Measurements from ENCODE around the gene CHD1L.
"Not testable (repeated sequence)": the region's sequence is repeated elsewhere in the genome, so short reads cannot be mapped to it uniquely, and the experiment has no call there.

CHD1L gene

DNA sequence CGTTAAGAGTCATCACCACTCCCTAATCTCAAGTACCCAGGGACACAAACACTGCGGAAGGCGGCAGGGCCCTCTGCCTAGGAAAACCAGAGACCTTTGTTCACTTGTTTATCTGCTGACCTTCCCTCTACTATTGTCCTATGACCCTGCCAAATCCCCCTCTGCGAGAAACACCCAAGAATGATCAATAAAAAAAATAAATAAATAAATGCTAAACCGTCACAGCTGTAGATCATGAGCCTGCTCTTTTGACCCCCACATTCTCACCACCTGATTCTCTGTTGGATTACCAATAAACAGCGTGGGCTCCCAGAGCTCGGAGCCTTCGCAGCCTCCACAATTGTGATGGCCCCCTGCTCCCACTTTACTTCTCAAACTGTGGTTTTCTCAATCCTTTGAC lies 8.6 kb upstream of the CHD1L start:
- DNase-seq (ENCODE audit: low read depth): not testable (repeated sequence)

DNA sequence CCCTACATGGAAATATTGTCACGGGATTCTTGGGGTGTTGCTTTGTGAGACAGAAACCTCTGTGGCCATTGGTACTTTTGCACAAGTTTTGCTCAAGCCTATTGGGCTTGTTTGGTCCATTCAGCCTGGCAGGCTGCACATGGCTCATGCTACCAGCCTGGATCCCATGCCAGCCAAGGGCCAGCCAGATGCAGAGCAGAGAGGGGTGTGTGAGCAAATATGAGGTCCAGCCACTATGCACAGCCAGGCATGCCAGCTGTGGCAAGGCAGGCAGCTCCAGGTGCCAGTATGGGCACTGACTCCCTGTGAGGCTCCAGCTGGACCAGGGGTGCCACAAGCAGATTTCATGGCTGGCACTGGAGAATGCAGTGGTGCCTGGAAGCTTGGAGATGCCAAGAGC lies 6.7 kb upstream of the CHD1L start:
- DNase-seq (ENCODE audit: low read depth): no peak

DNA sequence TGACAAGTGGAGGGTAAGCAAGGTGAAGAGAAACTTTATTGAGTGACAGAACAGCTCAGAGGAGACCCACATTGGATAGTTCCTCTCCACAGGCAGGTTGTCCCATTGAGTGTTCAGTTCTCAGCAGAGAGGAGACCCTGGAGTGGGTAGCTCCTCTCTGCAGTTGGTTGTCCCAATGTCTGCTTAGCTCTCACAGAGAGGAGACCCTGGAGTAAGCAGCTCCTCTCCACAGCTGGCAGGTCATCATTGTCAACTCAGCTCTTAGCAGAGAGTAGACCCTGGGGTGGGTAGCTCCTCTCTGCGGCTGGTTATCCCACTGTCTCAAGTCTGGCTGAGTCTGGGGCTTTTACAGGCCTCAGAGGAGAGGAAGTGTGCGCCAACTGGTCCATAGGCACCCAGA lies 6.0 kb upstream of the CHD1L start:
- DNase-seq (ENCODE audit: low read depth): no peak

DNA sequence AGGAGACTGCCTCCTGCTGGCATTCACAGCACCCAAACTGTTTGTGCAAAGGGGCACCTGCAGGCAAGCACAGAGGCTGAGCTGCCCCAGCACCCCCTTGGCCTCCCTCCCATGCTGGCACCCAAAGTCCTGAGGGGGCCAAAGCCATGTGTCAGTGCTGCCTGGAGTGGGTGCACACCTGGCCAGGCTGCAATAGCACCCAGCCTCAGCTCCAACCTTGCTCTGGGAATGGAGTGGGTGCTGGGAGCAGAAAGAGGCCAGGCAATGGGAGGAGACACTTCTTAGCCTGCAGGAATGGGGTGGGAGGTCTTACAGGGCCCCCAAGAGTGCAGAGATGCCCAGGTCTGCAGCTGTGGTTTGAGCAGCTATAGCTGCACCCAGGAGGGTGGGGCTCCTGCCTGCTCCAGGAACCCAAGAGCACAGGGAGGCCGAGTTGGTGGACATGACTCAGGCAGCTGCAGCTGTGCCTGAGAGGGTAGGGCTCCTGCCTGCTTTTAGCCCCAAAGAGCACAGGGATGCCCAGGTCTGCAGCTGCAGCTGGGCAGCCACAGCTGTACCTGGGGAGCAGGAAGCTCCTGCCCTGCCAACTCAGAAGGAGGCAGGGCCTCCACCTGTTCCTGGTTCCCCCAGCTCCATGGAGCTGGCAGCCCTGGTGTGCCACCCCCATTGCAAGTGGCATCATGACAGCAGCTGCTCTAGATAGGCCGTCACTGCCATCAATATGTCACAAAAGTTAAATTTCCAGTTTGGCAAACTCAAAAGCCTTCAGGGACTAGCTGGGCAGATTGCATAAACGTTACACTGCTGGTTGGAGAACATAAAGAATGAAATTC lies 5.3 kb upstream of the CHD1L start:
- DNase-seq (ENCODE audit: low read depth): no peak

DNA sequence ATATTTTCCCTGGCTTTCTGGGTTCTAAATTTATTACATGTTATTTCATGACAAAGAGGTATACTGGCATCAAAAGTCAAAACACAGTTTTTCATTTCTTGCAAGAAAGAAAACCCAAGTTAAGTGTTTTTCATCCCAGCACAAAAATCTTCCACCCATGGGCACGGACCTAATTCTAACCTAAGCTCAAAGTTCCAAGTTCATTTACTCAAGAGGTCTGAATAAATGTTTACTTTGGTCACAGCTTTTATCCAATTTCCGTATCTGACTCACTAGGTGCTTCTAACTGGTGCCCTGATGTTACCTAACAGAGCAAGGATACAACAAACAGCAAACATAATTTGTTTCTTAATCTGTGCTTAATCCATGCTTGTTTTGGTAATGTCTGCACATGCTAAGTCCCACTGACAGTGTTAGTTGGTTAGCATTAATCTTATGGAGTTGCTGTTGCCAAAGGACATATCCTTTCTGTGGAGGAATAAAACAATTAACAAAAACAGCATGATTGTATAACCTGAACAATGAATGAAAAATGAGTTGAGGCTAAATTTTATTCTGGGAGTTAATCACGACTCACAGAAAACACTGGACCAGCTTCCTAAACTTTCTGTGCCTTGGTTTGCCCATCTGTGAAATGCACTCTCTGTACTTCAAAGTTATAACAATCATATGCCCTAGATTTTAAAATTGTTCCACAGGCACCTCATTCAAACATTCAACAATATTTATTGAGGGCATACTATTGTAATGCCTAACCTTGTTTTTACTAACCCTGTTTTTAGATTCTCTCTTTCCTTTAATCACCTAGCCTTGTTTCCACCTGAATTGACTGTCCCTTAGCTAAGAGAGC lies 4.2 kb upstream of the CHD1L start:
- DNase-seq (ENCODE audit: low read depth): no peak

DNA sequence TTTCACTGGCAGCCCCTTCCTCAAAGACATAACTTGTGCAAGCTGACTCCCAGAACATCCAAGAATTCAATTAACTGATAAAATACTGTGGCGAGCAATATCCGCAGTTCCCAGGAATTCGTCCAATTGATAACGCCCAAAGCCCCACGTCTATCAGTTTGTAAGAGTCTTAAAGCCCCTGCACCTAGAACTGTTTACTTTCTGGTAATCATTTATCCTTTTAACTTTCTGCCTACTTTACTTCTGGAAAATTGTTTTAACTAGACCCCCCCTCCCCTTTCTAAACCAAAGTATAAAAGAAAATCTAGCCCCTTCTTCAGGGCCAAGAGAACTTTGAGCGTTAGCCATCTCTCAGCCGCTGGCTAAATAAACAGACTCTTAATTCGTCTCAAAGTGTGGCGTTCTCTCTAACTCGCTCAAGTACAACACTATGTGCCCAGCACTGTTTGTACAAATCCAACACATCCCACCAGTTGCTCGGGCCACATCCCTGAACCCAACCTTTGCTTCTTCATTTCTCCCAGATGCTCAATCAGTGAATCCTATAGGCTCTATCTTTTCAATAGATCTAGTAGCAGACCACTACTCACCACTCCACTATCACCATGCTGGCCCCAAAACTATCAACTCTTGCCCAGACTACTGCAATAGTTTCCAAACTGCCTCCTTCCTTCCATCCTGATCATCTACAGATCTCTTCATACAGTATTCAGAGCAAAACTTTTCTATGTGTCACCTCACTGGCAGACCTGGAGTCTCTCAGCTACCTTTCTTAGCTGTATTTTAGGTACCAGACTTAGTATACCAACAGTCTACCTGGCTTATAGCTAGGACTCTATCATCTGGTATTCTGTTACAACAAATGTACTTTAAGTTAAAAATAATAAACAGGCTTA lies 3.3 kb upstream of the CHD1L start:
- no peak for DNase-seq (ENCODE audit: low read depth)

DNA sequence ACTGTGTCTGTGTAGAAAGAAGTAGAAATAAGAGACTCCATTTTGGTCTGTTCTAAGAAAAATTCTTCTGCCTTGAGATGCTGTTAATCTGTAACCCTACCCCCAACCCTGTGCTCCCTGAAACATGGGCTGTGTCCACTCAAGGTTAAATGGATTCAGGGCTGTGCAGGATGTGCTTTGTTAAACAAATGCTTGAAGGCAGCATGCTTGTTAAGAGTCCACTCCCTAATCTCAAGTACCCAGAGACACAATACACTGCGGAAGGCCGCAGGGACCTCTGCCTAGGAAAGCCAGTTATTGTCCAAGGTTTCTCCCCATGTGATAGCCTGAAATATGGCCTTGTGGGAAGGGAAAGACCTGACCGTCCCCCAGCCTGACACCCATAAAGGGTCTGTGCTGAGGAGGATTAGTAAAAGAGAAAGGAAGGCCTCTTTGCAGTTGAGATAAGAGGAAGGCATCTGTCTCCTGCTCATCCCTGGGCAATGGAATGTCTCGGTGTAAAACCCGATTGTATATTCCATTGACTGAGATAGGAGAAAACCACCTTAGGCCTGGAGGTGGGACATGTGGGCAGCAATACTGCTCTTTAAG lies 2.3 kb upstream of the CHD1L start:
- DNase-seq (ENCODE audit: low read depth): not testable (repeated sequence)

DNA sequence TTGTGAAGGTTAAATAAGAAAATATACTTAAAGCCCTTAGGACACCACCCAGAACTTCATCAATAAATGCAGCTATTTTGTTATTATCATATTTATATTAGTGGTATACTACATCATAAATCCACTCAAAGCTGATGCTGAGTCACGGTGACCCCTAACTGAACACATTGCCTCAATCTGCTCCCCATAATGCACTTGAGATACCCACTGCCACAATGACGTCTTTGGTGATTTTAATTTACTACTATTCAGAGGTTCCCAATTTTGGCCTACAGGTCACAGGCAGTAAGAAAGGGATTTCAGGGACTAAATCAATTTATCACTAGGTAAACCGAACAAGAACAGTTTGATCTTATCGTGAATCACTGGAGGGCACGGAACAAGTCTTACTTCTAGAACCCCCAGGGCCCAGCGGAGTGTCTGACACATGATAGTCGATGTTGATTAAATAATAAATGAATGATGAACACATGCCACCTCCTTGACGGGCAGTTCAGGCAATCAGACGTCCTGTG lies 493 bp upstream of the CHD1L start:
- no peak for DNase-seq (ENCODE audit: low read depth)

DNA sequence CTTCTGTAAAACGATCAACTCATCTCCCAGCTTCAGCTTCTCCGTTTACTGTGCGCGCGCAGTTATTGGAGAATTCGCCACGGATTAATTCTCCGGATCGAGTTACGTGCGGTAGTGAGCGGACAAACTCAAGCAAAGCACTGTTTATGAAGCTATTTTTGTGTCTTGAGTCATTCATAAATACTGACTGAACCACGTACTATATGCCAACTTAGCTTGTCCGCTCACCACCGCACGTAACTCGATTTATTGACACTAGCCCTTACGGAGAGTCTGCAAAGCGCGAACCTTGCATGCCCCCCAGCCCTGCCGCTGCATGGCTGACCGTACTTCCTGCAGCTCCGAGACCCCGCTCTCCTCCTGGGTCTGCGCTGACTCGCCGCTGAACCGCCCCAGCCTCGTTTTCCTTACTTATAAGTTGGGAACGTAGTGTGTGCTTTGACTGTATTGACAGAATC lies 773 bp downstream of the CHD1L start:
- no peak for DNase-seq (ENCODE audit: low read depth)

DNA sequence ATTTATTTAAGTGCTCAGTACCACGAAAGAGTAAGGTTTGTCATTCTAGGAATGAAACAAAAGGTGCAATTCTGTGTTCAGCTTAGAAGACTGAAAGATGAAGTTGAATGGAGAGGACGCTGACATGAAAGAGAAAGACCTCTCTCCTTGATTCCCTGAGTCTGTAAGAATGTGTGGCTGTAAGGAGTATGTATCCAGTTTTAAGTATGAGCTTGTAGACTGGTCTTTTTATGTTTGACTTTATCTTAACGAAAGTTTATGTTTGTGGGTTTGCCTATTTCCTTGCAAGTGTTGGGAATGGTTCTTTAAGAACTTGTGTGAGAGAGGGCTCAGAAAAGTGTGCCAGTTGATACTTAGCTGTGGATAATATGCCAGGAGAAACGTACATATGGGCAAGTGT lies 1.4 kb downstream of the CHD1L start:
- no peak for DNase-seq (ENCODE audit: low read depth)

DNA sequence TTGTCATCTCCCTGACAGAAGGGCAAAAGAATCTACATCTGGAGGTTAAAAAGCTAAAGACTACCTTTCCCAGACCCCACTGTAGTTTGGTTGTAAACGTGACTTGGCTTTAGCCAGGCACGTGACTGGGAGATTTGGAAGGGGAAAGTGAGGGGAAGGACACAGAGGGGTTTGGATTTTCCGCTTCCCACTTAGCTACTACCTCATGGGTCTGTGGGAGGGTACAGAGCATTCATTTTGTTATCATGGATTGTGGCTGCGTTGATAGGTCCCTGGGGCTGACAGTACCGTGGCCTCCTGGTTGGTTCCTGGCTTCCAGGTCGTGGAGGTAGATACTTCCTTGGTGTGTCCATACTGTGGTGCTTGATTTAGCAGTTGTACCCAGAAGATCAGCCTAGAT lies 2.6 kb downstream of the CHD1L start:
- no peak for DNase-seq (ENCODE audit: low read depth)

DNA sequence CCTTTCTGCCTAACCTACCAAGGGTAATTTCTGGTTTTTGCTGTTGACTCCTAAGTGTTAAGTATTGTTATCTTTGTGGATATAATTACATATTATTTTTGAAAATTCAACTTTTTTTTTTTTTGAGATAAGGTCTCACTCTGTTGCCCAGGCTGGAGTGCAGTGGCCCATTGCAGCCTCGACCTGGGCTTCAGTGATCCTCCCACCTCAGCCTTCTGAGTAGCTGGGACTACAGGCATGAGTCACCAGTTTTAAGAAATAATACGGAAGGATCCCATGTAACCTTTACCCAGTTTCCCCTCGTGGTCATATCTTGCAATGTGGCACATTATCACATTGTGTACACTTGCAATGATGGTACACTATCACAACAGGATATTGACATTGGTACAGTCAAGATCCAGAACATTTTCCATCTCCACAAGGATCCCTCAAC lies 3.1 kb downstream of the CHD1L start:
- no peak for DNase-seq (ENCODE audit: low read depth)

DNA sequence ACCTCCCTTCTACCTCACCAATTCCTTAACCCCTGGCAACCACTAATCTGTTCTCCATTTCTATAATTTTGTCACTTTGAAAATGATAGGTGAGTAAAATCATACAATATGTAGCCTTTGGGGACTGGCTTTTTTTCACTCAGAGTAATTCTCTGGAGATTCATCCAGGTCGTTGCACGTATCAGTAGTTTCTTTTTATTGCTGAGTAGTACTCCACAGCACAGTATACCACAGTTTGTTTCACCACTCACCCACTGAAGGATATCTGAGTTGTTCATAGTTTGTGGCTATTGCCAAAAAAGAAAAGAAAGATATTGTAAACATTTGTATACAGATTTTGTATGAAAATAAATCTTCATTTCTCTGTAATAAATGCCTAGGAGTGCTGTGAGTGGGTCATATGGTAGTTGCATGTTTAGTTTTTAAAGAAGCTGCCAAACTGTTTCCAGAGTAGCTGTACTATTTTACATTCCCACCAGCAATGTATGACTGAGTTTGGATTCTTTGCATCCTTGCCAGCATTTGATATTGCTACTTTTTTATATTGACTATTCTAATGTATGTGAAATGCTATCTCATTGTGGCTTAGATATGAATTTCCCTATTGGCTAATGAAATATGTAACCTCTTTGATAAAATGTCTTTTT lies 3.7 kb downstream of the CHD1L start:
- no peak for DNase-seq (ENCODE audit: low read depth)

DNA sequence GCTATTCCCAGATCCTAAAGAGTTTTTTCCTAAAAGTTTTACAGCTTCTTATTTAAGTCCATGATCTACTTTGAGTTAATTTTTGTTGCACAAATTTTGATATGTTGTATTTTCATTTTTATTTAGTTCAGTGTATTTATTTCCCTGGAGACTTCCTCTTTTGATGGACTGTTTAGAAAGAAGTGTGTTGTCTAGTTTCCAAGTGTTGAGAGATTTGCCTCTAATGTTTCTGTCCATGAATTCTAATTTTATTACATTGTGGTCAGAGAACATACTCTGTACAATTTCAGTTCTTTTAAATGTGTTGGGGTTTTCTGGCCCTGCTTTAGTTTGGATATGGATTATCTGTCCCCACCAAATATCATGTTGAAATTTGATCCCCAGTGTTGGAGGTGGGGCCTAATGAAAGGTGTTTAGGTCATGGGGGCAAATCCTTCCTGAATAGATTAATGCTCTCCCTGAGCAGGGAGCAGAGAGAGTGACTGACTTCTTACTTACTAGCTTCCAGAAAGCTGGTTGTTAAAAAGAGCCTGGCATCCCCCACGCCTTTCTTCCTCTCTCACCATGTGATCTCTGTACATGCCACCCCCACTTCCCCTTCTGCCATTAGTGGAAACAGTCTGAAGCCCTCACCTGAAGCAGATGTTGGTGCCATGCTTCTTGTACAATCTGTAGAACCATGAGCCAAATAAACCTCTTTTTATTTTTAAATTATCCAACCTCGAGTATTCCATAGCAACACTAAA lies 4.6 kb downstream of the CHD1L start:
- DNase-seq (ENCODE audit: low read depth): no peak

DNA sequence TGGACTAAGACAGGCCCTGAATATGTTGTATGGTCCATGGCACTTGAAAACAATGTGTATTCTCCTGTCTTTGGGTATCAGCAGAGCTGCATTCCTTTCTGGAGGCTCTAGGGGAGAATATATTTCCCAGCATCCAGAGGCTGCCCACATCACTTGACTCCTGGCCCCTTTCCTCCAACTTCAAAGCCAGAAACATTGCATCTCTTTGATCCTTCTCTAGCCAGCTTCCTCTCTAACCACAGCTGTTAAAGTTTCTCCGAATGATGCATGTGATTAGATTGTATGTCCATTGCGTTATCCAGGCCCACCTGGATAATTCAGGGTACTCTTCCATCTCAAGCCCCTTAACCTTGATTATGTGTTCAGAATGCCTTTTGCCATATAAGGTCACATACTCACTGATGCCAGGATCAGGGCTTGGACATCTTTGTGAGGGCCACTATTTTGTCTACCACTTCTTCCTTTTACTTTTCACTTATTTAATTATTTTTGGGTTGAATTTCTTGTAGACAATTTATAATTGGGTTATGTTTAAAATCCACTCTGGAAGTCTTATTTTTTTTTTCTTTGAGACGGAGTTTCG lies 5.3 kb downstream of the CHD1L start:
- no peak for DNase-seq (ENCODE audit: low read depth)

DNA sequence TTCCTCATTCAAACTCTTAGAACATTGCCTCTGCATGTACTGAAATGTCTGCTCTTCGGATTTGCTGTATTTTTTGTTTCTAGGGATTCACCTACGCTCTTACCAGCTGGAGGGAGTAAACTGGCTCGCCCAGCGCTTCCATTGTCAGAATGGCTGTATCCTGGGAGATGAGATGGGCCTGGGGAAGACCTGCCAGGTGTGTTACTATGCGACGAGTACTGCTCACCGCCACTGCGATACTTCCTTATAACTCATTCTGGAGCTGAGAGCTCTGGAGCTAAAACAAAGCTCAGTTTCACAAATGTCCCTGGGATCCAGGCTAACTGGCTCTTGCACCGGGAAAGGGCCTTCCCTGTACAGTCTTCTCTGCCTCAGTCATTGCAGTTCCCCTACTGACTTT lies 10.1 kb downstream of the CHD1L start:
- no peak for DNase-seq (ENCODE audit: low read depth)

DNA sequence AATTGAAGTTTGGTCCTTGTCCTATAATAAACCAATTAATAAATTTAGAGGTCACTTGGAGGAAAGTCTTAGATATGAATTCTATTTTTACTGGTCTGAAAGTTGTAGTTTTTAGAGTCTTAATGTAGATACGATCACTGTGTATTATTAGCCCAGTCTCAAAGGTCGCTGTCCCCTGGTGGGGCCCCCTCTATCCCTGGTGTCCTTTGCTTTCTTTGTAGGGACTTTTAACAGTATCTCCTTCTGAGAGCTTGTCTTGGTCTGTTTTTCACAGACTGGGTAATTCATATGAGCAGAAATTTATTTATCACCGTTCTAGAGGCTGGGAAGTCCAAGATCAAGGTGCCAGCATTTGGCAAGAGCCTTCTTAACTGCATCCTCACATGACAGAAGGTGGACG lies 18.5 kb downstream of the CHD1L start:
- DNase-seq (ENCODE audit: low read depth): no peak

DNA sequence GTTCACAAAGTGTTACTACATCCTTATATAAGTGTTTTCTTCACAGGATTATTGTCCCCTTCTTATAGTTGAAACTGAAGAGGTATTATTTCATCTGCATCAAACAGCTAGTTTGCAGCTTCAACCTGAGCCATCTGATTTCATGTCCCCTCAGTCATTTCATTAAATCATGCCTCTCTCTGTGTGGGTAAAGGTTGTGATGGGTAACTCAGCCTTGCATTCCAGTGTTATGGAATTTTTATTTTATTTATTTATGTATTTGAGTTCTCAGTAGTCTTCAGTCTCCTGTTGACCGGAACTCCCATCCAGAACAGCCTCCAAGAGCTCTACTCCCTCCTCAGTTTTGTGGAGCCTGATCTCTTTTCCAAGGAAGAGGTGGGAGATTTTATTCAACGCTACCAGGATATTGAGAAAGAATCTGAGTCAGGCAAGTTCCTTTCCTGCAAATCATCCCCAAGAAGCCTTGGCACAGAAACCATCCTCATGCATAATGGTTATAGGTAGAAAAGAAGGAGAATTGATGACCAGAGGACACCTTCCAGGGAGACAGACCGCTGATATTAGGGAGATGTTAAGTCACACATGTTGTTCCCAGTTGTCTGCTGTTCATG lies 21.8 kb downstream of the CHD1L start:
- no peak for DNase-seq (ENCODE audit: low read depth)

DNA sequence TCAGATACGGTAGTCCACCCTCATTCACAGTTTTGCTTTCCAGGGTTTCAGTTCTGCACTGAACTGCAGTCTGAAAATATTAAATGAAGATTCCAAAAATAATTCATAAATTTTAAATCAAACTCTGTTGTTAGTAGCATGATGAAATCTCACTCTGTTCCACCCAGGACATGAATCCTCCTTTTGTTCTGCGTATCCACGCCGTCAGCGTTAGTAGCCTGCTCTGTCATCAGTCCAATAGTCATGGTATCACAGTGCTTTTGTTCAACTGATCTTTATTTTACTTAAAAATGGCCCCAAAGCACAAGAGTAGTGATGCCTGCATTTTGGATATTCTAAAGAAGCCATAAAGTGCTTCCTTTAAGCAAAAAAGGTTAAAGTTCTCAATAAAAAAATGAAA lies 23.9 kb downstream of the CHD1L start:
- no peak for DNase-seq (ENCODE audit: low read depth)

DNA sequence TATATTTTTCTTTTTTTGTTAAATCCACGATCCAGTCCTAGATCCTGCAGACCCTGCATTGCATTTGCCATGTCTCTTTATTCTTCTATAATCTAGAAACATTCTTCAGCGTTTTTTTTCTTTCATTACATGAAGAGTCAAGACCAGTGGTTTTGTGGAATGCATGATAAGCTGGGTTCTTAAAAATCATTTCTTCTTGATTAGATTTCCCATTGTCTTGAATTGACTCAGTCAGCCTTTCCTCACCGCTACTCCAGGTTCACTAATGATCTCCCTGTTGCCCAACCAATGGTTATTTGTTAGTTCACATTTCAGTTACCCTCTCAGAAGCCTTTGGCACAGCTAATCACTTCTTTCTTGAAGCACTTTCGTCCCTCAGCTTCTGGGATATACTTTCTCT lies 25.2 kb downstream of the CHD1L start:
- no peak for DNase-seq (ENCODE audit: low read depth)
